GM12891 (cell line): Measurements from ENCODE around the gene JPH2.

Experiments
- POLR2A ChIP-seq: IDR thresholded peaks from 2 replicates; pipeline ENCODE4 v1.6.1; 2011; ENCODE audit warnings: low read depth, low read length, control low read depth
- POU2F2 ChIP-seq: IDR thresholded peaks from 2 replicates; pipeline ENCODE4 v1.6.1; 2011; ENCODE audit warnings: low read depth, mild to moderate bottlenecking, control low read depth, low read length, moderate library complexity

GRCh38 chr20:44142413-44142812 lies 44.6 kb downstream of the JPH2 start:
- TF ChIP-seq POLR2A (no peak), POU2F2 (no peak)
